ENCODE measurements around the gene RGS9BP. TPM values are rescaled to one million over a fixed set of nuclear protein-coding genes. Genes with fewer than 3 reads are reported as not detected.

RGS9BP gene
- total RNA-seq, 1 donor from 2014 or later, result 2.1 TPM

DNA sequence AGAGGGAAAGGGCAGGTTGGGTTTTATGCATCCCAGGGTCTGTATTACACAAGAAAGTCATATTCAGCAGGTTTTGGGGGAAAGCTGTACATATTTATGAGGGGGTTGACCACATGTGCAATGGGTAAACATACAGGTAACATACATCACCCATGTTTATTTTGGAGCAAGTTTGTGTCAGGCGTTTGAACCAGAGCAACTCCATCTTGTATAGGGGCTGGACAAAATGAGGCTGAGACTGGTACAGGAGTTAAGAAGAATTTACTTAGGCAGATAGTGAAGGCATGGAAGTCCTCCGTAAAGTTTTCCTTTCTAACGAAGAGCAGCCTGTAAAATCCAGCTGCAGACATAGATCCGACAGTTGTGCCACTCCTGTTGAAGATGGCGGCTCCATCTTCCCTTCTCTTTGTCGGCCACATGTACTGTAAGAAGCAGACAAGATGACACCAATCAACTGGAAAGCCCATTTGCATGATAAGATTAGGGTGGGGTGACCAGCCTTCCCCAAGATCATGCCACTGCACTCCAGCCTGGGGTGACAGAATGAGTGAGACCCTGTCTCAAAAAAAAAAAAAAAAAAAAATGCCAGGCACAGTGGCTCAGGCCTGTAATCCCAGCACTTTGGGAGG, 11.3 kb downstream of the RGS9BP start:
- no peak for ATAC-seq
- DNase-seq, result no peak
- Histone ChIP-seq H3K27ac (no peak overlapping the region), H3K4me1 (peaks cover 19% of the 10 kb centered on the region), H3K27me3 (ENCODE audit: low read depth) (no peaks in the 10 kb centered on the region), H3K4me3 (no peak overlapping the region), H3K9me3 (no peaks in the 10 kb centered on the region), H3K36me3 (no peaks in the 10 kb centered on the region)
- TF ChIP-seq, protein P1, sequence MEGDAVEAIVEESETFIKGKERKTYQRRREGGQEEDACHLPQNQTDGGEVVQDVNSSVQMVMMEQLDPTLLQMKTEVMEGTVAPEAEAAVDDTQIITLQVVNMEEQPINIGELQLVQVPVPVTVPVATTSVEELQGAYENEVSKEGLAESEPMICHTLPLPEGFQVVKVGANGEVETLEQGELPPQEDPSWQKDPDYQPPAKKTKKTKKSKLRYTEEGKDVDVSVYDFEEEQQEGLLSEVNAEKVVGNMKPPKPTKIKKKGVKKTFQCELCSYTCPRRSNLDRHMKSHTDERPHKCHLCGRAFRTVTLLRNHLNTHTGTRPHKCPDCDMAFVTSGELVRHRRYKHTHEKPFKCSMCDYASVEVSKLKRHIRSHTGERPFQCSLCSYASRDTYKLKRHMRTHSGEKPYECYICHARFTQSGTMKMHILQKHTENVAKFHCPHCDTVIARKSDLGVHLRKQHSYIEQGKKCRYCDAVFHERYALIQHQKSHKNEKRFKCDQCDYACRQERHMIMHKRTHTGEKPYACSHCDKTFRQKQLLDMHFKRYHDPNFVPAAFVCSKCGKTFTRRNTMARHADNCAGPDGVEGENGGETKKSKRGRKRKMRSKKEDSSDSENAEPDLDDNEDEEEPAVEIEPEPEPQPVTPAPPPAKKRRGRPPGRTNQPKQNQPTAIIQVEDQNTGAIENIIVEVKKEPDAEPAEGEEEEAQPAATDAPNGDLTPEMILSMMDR (IDR thresholded peaks at IDR 0.05), result no peak
- intact Hi-C loops (cut with DNase I), result no loop called here

DNA sequence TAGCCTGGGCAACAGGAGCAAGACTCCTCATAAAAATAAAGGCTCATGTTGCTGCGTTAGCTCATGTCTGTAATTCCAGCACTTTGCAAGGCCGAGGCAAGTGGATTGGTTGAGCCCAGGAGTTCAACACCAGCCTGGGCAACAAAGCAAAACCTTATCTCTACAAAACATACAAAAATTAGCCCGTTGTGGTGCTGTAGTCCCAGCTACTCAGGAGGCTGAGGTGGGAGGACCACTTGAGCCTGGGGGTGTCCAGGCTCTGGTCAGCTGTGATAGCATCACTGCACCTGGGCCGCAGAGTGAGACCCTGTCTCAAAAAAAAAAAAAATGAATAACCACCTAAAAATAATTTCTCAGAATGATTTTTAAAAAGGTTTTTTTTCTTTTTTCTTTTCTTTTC, 12.0 kb downstream of the RGS9BP start:
- Histone ChIP-seq H3K36me3 (no peaks in the 10 kb centered on the region), H3K4me1 (peaks cover 21% of the 10 kb centered on the region), H3K4me3 (no peak overlapping the region), H3K27ac (no peak overlapping the region), H3K9me3 (no peaks in the 10 kb centered on the region), H3K27me3 (ENCODE audit: low read depth) (no peaks in the 10 kb centered on the region)
- TF ChIP-seq, protein P1 (IDR thresholded peaks at IDR 0.05), result no peak
- ATAC-seq (no peak), DNase-seq (no peak)
- intact Hi-C loops (cut with DNase I), result no loop called here

DNA sequence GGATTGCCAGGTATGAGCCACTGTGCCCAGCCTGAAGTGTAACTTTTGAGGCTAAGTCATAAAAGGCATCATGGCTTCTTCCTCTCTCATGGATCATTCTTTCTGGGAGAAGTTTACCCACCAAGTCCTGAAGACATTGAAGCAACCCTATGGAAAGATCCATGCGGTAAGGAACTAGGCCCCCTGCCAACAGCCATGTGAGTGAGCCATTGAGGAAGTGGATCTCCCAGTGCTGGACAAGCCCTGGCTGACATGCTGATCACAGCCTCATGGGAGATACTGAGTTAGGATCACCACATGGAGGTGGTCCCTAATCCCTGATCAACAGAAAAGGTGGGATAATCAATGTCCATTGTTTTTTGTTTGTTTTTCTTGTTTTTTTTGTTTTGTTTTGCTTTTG, 12.7 kb downstream of the RGS9BP start:
- ATAC-seq, result no peak
- no peak for DNase-seq

DNA sequence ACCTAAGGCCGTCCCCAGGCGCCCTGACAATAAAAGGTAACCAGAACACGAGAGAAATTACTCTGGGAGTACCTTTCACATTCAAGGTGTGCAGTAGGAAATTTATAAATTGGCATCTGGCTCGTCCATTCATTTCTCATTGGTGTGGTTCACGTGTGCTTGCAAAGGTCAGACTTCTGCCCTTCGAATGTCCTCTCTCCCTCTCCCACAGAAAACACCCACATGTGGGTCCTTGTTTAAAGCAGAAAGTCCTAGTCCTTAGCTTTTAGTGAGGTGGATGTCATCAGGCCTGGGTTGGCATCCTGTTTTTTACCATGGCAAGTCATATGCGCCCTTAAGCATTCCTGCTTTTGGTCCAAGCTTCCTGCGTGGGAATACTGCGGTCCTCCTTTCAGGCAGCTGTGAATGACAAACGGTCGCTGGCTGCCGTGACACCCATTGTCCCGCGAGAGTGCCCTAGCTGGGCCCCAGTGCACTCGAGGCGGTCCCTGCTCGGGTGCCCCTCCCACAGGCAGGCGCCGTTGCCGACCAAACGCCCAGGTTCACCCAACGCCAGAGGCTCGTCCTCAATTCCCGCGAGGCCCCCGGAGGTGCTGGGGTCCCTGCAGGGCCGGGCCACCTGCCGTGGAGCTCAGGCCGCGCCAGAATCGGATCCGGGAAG, 15.8 kb downstream of the RGS9BP start, which contains the start of gene NUDT19:
TSS of gene NUDT19 (plus strand) at position 531 of the 661 bp plus-strand sequence. CDS start 140 bp downstream, outside the sequence.
- Histone ChIP-seq H3K4me1 (peaks cover 58% of the 10 kb centered on the region), H3K27me3 (ENCODE audit: low read depth) (no peaks in the 10 kb centered on the region), H3K9me3 (no peaks in the 10 kb centered on the region), H3K4me3 (peak within 1 kb of the TSS; percentile 88), H3K36me3 (no peaks in the 10 kb centered on the region), H3K27ac (peak within 1 kb of the TSS; percentile 92)
- DNase-seq (peak; percentile 94), ATAC-seq (peak; percentile 96 to 97)
- TF ChIP-seq, protein P1 (IDR thresholded peaks at IDR 0.05), result no peak
- intact Hi-C loops (cut with DNase I), result no loop called here

More for the DNA sequence above, 12.7 kb downstream of the RGS9BP start:
- no peak overlapping the region for H3K4me3 ChIP-seq
- TF ChIP-seq, protein P1 (IDR thresholded peaks at IDR 0.05), result no peak
- no peak overlapping the region for H3K27ac ChIP-seq
- peaks cover 27% of the 10 kb centered on the region for H3K4me1 ChIP-seq
- H3K27me3 ChIP-seq (ENCODE audit: low read depth), result no peaks in the 10 kb centered on the region
- intact Hi-C loops (cut with DNase I), result no loop called here
- H3K36me3 ChIP-seq, result no peaks in the 10 kb centered on the region
- H3K9me3 ChIP-seq, result no peaks in the 10 kb centered on the region

DNA sequence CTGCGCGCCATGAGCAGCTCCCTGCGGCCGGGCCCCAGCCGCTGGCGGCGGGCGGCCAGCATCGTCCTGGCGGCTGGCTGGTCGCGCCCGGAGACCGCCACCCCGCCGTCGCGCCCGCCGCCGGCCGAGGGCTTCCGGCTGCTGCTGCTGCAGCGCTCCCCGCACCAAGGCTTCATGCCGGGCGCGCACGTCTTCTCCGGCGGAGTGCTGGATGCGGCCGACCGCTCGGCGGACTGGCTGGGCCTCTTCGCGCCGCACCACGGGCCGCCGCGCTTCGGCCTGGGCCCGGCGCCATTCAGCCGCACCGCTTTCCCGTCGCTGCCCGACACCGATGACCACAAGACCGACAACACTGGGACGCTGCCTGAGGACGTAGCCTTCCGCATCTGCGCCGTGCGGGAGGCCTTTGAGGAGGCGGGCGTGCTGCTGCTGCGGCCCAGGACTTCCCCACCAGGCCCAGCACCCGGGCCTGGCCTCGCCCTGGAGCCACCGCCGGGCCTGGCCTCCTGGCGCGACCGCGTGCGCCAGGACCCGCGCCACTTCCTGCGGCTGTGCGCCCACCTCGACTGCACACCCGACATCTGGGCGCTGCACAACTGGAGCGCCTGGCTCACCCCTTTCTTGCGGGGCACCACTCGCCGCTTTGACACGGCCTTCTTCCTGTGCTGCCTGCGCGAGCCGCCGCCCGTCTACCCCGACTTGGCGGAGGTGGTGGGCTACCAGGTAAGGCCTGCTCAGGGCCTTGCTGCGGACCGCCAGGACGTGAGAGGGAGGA, 16.5 kb downstream of the RGS9BP start:
- H3K4me1 ChIP-seq, result peaks cover 66% of the 10 kb centered on the region
- ATAC-seq, result peak; percentile 85 to 92

More for the DNA sequence above, 16.5 kb downstream of the RGS9BP start:
- H3K4me3 ChIP-seq, result peak overlapping the region; percentile 88
- H3K36me3 ChIP-seq, result no peaks in the 10 kb centered on the region
- DNase-seq, result peak; percentile 87
- H3K27ac ChIP-seq, result peak overlapping the region; percentile 92
- TF ChIP-seq, protein P1 (IDR thresholded peaks at IDR 0.05), result no peak
- no peaks in the 10 kb centered on the region for H3K27me3 ChIP-seq (ENCODE audit: low read depth)
- intact Hi-C loops (cut with DNase I), result no loop called here
- H3K9me3 ChIP-seq, result no peaks in the 10 kb centered on the region

Data from lower lobe of right lung (tissue), 2 donors.